ENCODE data around the gene PRPF6.

Gene PRPF6

DNA sequence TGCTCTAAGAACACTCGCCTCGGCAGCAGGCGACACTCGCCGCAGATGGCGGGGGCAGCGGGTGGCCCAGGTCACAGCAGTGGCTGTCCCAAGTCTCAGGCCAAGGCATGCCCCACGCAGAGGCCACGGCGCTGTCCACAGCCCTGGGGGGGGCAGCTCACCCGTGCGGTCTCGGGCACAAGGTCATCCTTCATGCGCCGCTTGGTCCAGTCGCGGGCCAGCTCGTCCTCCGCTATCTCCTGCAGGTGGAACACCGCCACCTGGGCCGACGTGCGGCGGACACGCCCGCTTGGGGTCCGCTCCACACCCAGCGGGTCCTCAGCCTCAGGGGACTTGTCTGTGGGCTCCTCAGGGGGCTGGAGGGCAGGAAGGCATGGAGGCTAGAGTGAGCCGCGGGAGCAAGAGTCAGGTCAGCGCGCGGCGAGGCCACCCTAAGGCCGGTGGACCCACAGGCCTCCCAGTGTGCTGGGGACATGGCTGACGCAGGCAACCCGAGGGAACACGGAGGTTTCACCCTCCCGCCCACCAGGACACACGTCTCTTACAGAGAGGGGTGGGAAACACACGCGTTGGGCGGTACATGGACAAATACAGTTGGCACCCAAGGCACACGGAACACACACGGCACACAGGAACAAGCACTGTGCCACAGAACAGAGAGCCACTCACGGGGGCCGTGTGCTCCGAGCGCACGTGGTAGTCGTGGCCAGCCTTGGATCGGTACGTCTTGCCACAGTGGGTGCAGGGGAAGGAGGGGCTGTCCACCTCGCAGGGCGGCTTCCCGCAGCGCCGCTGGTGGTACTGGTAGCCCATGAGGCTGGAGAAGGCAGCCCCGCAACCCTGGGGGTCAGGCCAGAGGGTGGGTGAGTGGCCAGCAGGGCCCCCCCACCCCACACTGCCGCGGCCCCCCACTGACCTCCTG lies 18.2 kb upstream of the PRPF6 start:
- peaks cover 21% of the 10 kb centered on the region for H3K4me1 ChIP-seq (ENCODE audit: control insufficient read depth, insufficient read depth, low read length)
- H3K36me3 ChIP-seq (ENCODE audit: control insufficient read depth, insufficient read depth, low read length), result peaks cover 43% of the 10 kb centered on the region
- no peak overlapping the region for H3K27ac ChIP-seq (ENCODE audit: insufficient read depth, low read depth, low read length, poor library complexity, severe bottlenecking)
- H3K4me3 ChIP-seq (ENCODE audit: insufficient read depth, low read depth, low read length), result no peak overlapping the region
- no peaks in the 10 kb centered on the region for H3K27me3 ChIP-seq (ENCODE audit: control insufficient read depth, insufficient read depth, low read length, poor library complexity, severe bottlenecking)
- 96 to 97% methylated on average over 61 of the region's 61 CpGs for WGBS, 2 experiments
- no peaks in the 10 kb centered on the region for H3K9me3 ChIP-seq (ENCODE audit: control insufficient read depth, low read length)

- peaks cover 14% of the 10 kb centered on the region for H3K4me1 ChIP-seq (ENCODE audit: control insufficient read depth, insufficient read depth, low read length)
- peaks cover 43% of the 10 kb centered on the region for H3K36me3 ChIP-seq (ENCODE audit: control insufficient read depth, insufficient read depth, low read length)
- H3K27ac ChIP-seq (ENCODE audit: insufficient read depth, low read depth, low read length, poor library complexity, severe bottlenecking), result no peak overlapping the region
- 95% methylated on average over 27 of the region's 27 CpGs for WGBS, 2 experiments
- no peaks in the 10 kb centered on the region for H3K9me3 ChIP-seq (ENCODE audit: control insufficient read depth, low read length)
- no peak overlapping the region for H3K4me3 ChIP-seq (ENCODE audit: insufficient read depth, low read depth, low read length)
- no peaks in the 10 kb centered on the region for H3K27me3 ChIP-seq (ENCODE audit: control insufficient read depth, insufficient read depth, low read length, poor library complexity, severe bottlenecking)
Measured at GRCh38 chr20:63963348-63963741, 17.6 kb upstream of the PRPF6 start.

DNA sequence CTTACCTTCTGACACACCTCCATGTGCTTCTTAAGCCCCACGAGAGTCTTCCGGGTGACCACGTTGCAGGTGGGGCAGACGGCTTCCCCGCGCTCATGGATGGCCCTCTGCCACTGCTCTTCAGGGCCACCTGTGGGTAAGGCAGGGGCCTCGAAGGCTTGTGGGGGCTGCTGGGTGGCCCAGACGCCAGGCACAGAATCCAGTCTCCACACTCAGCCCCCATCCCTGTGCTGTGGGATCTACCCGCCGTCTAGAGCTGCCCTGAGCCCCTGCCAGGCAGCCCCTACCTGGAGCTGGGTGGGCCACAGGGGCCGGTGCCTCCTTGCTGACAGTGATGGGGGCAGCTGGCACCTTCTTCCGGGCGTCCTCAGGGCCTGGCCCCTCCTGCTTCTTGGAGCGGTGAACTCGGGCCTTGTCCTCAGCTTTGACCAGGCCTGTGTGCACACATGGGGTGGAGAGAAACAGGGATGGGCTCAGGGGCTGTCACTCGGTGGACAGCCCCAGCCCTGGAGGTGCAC lies 17.1 kb upstream of the PRPF6 start:
- H3K9me3 ChIP-seq (ENCODE audit: control insufficient read depth, low read length), result no peaks in the 10 kb centered on the region
- 95 to 96% methylated on average over 16 of the region's 16 CpGs for WGBS, 2 experiments
- H3K4me3 ChIP-seq (ENCODE audit: insufficient read depth, low read depth, low read length), result no peak overlapping the region
- H3K4me1 ChIP-seq (ENCODE audit: control insufficient read depth, insufficient read depth, low read length), result peaks cover 13% of the 10 kb centered on the region
- peaks cover 43% of the 10 kb centered on the region for H3K36me3 ChIP-seq (ENCODE audit: control insufficient read depth, insufficient read depth, low read length)
- H3K27ac ChIP-seq (ENCODE audit: insufficient read depth, low read depth, low read length, poor library complexity, severe bottlenecking), result no peak overlapping the region
- H3K27me3 ChIP-seq (ENCODE audit: control insufficient read depth, insufficient read depth, low read length, poor library complexity, severe bottlenecking), result no peaks in the 10 kb centered on the region

DNA sequence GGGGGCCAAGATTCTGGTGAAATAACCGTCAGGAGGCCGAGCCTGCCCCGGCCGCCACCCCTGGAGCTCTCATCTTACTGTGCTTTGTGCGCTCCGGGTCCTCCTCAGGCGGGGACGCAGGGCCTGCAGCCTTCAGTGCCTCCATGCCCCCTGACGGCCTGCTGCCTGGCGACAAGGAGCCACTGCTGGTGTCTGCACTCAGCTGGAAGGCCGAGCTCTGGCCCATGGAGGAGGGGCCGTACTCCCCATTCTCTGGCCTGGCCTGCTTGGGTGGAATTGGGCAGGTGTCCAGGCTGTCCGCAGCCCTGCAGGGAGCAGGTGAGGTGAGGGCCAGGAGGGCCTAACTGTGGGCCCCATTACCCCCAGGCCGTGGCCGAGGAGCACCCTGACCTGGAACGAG lies 16.5 kb upstream of the PRPF6 start:
- Histone ChIP-seq H3K4me1 (ENCODE audit: control insufficient read depth, insufficient read depth, low read length) (peaks cover 9% of the 10 kb centered on the region), H3K36me3 (ENCODE audit: control insufficient read depth, insufficient read depth, low read length) (peaks cover 43% of the 10 kb centered on the region), H3K9me3 (ENCODE audit: control insufficient read depth, low read length) (no peaks in the 10 kb centered on the region), H3K27me3 (ENCODE audit: control insufficient read depth, insufficient read depth, low read length, poor library complexity, severe bottlenecking) (no peaks in the 10 kb centered on the region), H3K27ac (ENCODE audit: insufficient read depth, low read depth, low read length, poor library complexity, severe bottlenecking) (no peak overlapping the region), H3K4me3 (ENCODE audit: insufficient read depth, low read depth, low read length) (no peak overlapping the region)
- WGBS, 2 experiments, result 93 to 94% methylated on average over 16 of the region's 16 CpGs

DNA sequence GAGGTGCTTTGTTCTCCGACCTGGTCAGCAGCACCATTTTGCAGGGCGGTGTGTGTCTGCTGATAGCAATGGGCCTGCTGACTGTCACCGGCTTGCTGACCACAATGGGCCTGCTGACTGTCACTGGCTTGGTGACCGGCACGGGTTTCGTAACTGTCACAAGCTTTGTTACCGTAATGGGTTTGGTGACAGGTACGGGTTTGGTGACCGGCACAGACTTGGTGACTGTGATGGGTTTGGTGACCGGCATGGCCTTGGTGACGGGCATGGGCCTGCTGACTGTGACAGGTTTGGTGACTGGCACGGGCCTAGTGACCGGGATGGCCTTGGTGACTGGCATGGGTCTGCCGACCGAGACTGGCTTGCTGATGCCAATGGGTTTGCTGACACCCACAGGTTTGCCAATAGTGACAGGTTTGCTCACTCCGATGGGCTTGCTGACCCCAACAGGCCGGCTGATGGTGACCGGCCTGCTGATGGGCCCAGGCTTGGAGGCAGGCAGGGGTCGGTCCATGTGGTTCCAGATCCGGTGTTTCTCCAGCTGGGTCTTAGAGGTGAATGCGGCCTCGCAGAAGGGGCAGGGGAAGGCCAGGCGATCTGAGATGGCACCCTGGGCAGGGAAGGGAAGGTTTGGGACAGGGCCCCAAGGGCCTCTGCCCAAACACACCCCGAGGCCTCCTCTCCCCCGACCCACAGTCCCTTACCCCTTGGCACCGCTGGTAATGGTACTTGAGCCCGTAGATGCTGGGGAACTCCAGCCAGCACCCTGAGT lies 14.6 kb upstream of the PRPF6 start:
- H3K27ac ChIP-seq (ENCODE audit: insufficient read depth, low read depth, low read length, poor library complexity, severe bottlenecking), result no peak overlapping the region
- no peak overlapping the region for H3K4me3 ChIP-seq (ENCODE audit: insufficient read depth, low read depth, low read length)
- H3K9me3 ChIP-seq (ENCODE audit: control insufficient read depth, low read length), result no peaks in the 10 kb centered on the region
- WGBS, 2 experiments, result 96% methylated on average over 27 of the region's 27 CpGs
- H3K27me3 ChIP-seq (ENCODE audit: control insufficient read depth, insufficient read depth, low read length, poor library complexity, severe bottlenecking), result peaks cover 12% of the 10 kb centered on the region
- peaks cover 39% of the 10 kb centered on the region for H3K36me3 ChIP-seq (ENCODE audit: control insufficient read depth, insufficient read depth, low read length)
- peaks cover 6% of the 10 kb centered on the region for H3K4me1 ChIP-seq (ENCODE audit: control insufficient read depth, insufficient read depth, low read length)

DNA sequence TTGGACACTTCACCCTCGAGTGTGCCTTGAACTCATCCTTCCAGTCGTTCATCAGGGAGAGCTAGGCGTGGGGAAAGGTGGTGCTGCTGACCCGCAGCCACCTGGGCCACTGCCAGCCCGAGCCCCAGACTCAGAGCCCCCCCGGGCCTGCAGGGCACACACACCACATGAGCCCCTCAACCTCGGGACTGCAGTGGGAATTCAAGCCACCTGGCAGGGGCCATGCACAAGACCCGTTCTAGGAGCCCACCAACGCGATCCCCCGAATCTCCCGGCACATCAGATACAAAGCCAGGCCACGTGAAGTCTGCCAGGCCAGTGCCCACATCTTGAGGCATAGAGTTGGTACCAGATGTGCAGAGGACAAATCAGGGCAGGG lies 14.0 kb upstream of the PRPF6 start:
- no peak overlapping the region for H3K27ac ChIP-seq (ENCODE audit: insufficient read depth, low read depth, low read length, poor library complexity, severe bottlenecking)
- no peaks in the 10 kb centered on the region for H3K9me3 ChIP-seq (ENCODE audit: control insufficient read depth, low read length)
- H3K4me3 ChIP-seq (ENCODE audit: insufficient read depth, low read depth, low read length), result no peak overlapping the region
- 95 to 97% methylated on average over 13 of the region's 13 CpGs for WGBS, 2 experiments
- peaks cover 12% of the 10 kb centered on the region for H3K27me3 ChIP-seq (ENCODE audit: control insufficient read depth, insufficient read depth, low read length, poor library complexity, severe bottlenecking)
- peaks cover 34% of the 10 kb centered on the region for H3K36me3 ChIP-seq (ENCODE audit: control insufficient read depth, insufficient read depth, low read length)
- H3K4me1 ChIP-seq (ENCODE audit: control insufficient read depth, insufficient read depth, low read length), result peaks cover 6% of the 10 kb centered on the region

DNA sequence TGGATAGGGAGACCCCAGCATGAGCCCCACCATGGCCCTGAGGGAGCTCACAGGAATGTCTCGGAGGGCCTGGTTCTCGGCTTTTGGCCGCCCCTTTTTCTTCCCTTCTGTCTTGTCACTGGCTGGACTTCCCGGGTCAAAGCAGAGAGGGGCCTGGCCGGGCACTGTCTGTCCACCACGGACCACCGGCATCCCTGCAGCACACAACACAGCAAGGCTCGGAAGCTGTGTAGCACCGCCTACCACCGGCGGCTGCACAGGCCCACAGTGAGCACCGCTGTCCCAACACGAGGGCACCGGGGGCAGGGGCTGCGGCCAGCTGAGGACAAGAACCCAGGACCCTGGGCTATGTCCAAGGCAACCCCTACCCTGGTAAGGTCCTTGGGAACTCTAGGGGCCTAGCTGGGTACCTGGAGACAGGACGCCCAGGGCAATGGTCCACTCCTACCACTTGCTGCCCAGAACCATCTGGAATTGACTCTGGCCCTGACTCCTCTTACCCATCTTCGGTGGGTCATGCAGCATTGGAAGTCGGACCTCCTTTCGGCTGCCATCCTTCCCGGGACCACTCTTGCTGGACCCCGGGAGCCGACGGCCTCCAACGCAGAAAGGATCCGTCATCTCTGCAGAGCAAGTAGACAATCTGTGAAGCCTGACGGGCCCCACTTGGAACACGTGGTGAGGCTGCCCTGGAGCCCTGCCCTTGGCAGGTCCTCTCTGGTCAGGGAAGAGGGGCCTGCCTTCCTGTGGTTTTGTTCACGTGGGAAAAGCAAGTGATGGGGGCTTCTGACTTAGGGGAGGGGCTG lies 13.4 kb upstream of the PRPF6 start:
- H3K27me3 ChIP-seq (ENCODE audit: control insufficient read depth, insufficient read depth, low read length, poor library complexity, severe bottlenecking), result peaks cover 12% of the 10 kb centered on the region

DNA sequence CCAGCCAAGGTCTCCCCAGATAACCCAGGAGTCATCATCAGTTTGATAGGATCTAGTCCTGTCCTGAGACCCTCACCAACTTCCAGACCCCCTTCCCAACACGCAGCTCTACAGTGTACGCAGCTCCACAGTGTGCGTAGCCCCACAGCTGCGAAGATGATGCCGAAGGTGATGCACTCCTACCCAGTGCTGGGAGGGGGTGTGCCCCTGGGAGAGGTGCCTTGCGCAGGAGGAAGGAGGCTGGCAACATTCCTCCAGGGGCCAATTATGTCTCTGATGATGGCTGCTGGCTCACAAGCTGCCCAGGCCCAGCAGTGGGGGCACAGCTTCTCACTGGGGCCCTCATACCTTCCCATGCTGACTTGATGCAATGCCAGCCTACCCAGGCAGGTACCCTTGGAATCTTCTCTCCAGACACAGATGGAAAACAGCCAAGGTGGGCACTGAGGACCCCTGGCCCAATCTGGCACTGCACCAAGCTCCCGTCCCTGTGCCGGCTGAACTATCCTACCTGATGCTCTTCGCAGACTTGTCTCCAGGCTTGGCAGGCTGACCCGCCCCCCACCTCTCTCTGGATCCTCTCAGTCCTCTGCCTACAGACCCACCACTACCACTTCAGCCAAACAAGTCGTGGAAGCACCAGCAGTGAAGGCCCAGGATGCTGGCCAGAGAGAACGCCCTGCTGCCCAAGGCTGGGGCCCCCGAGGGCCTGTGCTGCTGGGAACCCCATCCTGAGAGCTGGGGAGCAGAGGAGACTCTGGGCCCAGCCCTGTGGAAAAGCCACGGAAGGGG lies 12.6 kb upstream of the PRPF6 start:
- Histone ChIP-seq H3K4me3 (ENCODE audit: insufficient read depth, low read depth, low read length) (peak overlapping the region; percentile 61), H3K9me3 (ENCODE audit: control insufficient read depth, low read length) (no peaks in the 10 kb centered on the region), H3K27ac (ENCODE audit: insufficient read depth, low read depth, low read length, poor library complexity, severe bottlenecking) (no peak overlapping the region), H3K36me3 (ENCODE audit: control insufficient read depth, insufficient read depth, low read length) (peaks cover 29% of the 10 kb centered on the region), H3K27me3 (ENCODE audit: control insufficient read depth, insufficient read depth, low read length, poor library complexity, severe bottlenecking) (peaks cover 15% of the 10 kb centered on the region), H3K4me1 (ENCODE audit: control insufficient read depth, insufficient read depth, low read length) (peaks cover 6% of the 10 kb centered on the region)
- WGBS, 2 experiments, result 89 to 92% methylated on average over 14 of the region's 14 CpGs

More for the DNA sequence above, 13.4 kb upstream of the PRPF6 start:
- Histone ChIP-seq H3K36me3 (ENCODE audit: control insufficient read depth, insufficient read depth, low read length) (peaks cover 34% of the 10 kb centered on the region), H3K9me3 (ENCODE audit: control insufficient read depth, low read length) (no peaks in the 10 kb centered on the region), H3K27ac (ENCODE audit: insufficient read depth, low read depth, low read length, poor library complexity, severe bottlenecking) (no peak overlapping the region), H3K4me1 (ENCODE audit: control insufficient read depth, insufficient read depth, low read length) (peaks cover 6% of the 10 kb centered on the region), H3K4me3 (ENCODE audit: insufficient read depth, low read depth, low read length) (no peak overlapping the region)
- WGBS, 2 experiments, result 93% methylated on average over 28 of the region's 28 CpGs

Data from ectodermal cell (in vitro differentiated cells).